ENCODE data around the gene THSD1.

DNA sequence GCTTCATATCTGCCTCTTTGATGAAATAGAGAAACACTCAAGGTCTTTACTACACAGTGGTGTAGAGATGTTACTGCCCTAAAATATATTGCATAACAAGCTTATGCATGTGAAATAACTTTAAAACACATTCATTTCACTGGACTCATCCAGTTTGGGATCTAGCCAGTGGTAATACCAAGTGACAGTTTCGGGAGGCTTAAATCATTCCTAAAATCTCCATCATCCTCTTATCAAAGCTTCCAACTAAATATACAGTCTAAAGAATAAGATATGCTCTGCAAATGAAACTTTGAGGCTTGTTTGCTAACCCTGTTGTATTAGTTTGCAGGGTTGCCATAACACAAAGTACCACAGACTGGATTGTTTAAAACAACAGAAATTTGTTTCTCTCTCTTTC, 52.8 kb downstream of the THSD1 start:
- TF ChIP-seq, protein P1, sequence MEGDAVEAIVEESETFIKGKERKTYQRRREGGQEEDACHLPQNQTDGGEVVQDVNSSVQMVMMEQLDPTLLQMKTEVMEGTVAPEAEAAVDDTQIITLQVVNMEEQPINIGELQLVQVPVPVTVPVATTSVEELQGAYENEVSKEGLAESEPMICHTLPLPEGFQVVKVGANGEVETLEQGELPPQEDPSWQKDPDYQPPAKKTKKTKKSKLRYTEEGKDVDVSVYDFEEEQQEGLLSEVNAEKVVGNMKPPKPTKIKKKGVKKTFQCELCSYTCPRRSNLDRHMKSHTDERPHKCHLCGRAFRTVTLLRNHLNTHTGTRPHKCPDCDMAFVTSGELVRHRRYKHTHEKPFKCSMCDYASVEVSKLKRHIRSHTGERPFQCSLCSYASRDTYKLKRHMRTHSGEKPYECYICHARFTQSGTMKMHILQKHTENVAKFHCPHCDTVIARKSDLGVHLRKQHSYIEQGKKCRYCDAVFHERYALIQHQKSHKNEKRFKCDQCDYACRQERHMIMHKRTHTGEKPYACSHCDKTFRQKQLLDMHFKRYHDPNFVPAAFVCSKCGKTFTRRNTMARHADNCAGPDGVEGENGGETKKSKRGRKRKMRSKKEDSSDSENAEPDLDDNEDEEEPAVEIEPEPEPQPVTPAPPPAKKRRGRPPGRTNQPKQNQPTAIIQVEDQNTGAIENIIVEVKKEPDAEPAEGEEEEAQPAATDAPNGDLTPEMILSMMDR (IDR thresholded peaks at IDR 0.05) = no peak
- no peak for TF ChIP-seq POLR2A (IDR thresholded peaks at IDR 0.05)

Data from esophagus squamous epithelium (tissue), 4 donors.